NB4 (cell line): ENCODE measurements around the gene DGKH.

Experiments used
- DNase-seq: peaks from one replicate; pipeline ENCODE4 v3.0.0; 2010; ENCODE audit warnings: low read depth
- H3K4me3 ChIP-seq: one replicate; pipeline ENCODE4 v1.5.1; 2011; ENCODE audit warnings: mild to moderate bottlenecking, low read depth, low read length, moderate library complexity
- MYC ChIP-seq: IDR thresholded peaks from 2 replicates; pipeline ENCODE4 v1.6.1; 2011; ENCODE audit warnings: low read depth, low read length
- POLR2A ChIP-seq: IDR thresholded peaks from 2 replicates; pipeline ENCODE4 v1.6.1; 2011; ENCODE audit warnings: mild to moderate bottlenecking; ENCODE audit not compliant: insufficient read length; ENCODE audit errors: extremely low read depth
- TF ChIP-seq, protein P1 (sequence below): IDR thresholded peaks from one replicate; pipeline ENCODE4 v1.5.1; 2012; ENCODE audit warnings: low read depth, low read length
- TF ChIP-seq, protein P2 (sequence below): IDR thresholded peaks from 2 replicates; pipeline ENCODE4 v1.6.1; 2011; ENCODE audit warnings: low read depth, low read length

The DGKH gene

DNA sequence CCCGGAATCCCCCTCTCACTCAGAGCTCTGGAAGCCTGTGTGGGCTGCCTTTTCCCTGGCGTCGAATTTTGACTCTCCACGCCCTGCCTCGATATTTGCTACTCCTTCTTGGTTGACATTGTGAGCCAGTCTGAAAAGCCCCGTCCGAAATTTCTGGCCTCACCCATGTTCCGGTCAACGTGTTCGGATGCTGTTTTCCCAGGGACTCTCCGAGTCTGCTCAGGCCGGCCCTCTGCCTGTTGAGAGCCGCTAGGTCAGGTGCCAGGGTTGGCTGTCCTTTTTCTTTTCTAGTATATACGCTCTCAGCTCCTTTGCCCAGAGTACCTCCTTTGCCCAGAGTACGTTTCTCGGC is 6.8 kb upstream of the DGKH start:
- TF ChIP-seq, protein P1, sequence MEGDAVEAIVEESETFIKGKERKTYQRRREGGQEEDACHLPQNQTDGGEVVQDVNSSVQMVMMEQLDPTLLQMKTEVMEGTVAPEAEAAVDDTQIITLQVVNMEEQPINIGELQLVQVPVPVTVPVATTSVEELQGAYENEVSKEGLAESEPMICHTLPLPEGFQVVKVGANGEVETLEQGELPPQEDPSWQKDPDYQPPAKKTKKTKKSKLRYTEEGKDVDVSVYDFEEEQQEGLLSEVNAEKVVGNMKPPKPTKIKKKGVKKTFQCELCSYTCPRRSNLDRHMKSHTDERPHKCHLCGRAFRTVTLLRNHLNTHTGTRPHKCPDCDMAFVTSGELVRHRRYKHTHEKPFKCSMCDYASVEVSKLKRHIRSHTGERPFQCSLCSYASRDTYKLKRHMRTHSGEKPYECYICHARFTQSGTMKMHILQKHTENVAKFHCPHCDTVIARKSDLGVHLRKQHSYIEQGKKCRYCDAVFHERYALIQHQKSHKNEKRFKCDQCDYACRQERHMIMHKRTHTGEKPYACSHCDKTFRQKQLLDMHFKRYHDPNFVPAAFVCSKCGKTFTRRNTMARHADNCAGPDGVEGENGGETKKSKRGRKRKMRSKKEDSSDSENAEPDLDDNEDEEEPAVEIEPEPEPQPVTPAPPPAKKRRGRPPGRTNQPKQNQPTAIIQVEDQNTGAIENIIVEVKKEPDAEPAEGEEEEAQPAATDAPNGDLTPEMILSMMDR: no peak
- TF ChIP-seq MYC: no peak
- TF ChIP-seq, protein P2, sequence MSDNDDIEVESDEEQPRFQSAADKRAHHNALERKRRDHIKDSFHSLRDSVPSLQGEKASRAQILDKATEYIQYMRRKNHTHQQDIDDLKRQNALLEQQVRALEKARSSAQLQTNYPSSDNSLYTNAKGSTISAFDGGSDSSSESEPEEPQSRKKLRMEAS: no peak
- TF ChIP-seq POLR2A: no peak
- peak; percentile 5 for DNase-seq
- peak overlapping the region; percentile 42 for H3K4me3 ChIP-seq

DNA sequence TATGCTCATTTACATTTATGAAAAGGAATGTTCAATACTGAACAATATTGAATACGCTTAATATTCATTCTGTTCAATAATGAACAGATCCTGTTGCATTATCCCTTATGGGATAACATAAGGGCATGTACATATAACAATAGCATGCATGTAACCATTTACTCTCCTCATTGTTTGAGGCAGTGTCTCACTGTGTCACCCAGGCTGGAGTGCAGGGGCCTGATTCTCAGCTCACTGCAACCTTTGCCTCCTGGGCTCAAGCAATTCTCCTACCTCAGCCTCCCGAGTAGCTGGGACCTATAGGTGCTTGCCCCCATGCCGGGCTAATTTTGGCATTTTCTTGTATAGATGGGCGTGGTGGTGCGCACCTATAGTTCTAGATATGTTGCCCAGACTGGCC is 4.8 kb upstream of the DGKH start:
- H3K4me3 ChIP-seq: no peak overlapping the region
- TF ChIP-seq, protein P2: no peak
- TF ChIP-seq POLR2A (no peak), MYC (no peak)
- TF ChIP-seq, protein P1: no peak
- DNase-seq: no peak

DNA sequence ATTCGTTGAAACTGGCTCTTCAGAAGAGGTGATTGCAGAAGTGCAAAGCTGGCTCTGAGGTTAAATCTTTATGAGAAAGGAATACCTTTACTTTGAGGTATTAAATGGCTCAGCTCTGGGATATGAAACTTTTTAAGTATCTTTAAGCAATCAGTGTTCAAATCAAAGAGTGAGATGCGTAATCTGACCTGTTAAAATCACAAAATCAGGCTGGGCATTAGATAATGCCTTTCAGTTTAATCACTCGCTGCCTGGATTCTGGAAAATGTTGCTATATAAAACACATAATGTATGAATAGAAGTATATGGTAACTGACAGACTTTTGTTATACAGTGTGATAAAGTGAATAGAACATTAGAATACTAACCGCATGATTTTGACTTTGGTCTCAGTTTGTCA is 2.0 kb upstream of the DGKH start:
- DNase-seq: no peak
- H3K4me3 ChIP-seq: no peak overlapping the region
- TF ChIP-seq, protein P2: no peak
- TF ChIP-seq POLR2A (no peak), MYC (no peak)
- TF ChIP-seq, protein P1: no peak

DNA sequence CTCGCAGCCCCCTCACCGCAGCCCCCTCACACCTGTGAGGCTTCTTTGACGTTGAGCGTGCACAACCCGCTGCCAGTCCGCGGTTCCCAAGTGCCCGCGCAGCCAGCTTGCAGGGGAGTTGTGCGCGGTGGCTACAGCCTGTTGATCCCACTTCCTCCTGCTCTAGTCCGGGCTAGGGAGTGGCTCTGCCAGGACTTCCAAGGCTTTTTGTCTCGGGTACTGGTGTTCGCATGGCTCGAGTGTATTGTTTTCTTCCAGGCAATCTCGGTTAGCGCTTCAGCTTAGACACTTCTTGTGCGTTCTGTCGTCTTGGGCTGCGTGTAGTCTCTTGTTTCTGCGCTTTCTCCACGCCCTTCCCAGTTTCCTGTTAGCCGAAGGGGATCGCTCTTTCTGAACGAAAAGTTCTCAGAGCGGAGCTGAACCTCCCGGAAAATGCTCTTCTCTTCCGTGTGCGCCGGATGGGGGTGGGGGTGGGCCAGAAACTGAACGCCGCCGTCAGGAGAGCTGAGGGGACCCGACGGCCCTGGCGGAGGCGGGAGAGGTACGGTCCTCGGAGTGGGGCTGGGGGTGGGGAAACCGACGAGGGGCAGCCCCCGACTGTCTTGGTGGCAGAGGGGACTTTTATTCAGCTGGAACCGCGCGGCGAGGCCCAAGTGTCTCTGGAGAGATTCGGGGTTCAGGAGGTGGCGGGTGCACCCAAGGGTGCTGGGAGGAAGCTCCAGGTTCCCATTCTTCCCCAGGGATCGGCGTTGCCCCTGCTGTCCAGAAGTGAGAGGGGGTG is 697 bp upstream of the DGKH start:
- no peak for TF ChIP-seq POLR2A
- no peak for TF ChIP-seq MYC
- TF ChIP-seq, protein P2: no peak
- TF ChIP-seq, protein P1: no peak
- peak; percentile 39 for DNase-seq
- peak overlapping the region; percentile 3 for H3K4me3 ChIP-seq

DNA sequence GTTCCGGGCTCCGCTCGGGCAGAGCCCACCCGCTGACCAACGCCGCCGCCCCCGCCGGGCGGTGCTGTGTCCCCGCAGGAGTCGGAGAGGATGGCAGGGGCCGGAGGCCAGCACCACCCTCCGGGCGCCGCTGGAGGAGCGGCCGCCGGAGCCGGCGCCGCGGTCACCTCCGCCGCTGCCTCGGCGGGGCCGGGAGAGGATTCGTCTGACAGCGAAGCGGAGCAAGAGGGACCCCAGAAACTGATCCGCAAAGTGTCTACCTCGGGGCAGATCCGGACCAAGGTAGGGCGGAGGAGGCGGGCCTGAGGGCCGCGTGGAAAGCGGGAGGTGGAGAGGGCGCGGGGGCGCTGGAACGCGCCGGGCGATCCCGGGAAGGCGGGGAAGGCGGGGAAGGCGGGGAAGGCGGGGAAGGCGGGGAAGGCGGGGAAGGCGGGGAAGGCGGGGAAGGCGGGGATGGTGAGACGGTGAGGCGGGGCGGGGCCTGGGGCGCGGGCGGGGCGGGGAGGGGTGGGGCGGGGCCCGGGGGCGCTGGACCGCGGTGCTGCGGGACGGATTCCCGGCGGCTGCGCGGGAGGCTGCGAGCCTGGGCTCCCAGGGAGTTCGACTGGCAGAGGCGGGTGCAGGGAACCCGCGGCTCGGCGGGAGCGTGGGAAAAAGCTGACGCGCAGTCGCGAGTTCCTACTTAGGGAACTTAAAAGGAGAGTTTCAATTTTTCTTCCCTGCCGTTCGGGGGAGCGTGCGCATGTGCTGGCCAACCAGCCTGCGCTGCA is 421 bp downstream of the DGKH start:
- DNase-seq: peak; percentile 70
- H3K4me3 ChIP-seq: peak overlapping the region; percentile 65
- peak; percentile 32 for TF ChIP-seq POLR2A
- peak; percentile 45; the same call in 1 of the 2 replicates for TF ChIP-seq MYC
- TF ChIP-seq, protein P1: no peak
- TF ChIP-seq, protein P2: peak; percentile 56; the same call in 1 of the 2 replicates
